Measurements from ENCODE around the gene ZNF527. TPM values are rescaled to one million over a fixed set of nuclear protein-coding genes. Genes with fewer than 3 reads are reported as not detected.
"Not testable (repeated sequence)": the region's sequence is repeated elsewhere in the genome, so short reads cannot be mapped to it uniquely, and the experiment has no call there.

Gene ZNF527
- total and polyA plus RNA-seq, 2 donors: 4.0 to 4.9 TPM

DNA sequence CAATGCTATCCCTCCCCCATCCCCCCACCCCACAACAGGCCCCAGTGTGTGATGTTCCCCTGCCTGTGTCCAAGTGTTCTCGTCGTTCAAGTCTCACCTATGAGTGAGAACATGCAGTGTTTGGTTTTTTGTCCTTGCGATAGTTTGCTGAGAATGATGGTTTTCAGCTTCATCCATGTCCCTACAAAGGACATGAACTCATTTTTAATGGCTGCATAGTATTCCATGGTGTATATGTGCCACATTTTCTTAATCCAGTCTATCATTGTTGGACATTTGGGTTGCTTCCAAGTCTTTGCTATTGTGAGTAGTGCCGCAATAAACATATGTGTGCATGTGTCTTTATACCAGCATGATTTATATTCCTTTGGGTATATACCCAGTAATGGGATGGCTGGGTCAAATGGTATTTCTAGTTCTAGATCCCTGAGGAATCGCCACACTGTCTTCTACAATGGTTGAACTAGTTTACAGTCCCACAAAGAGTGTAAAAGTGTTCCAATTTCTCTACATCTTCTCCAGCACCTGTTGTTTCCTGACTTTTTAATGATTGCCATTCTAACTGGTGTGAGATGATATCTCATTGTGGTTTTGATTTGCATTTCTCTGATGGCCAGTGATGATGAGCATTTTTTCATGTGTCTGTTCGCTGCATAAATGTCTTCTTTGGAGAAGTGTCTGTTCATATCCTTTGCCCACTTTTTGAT, 35.4 kb downstream of the ZNF527 start:
- not testable (repeated sequence) for H3K4me3 ChIP-seq (ENCODE audit: low read length in 2 of 2); H3K27me3 ChIP-seq (ENCODE audit: control insufficient read depth in 2 of 2, insufficient read depth in 1 of 2, low read length in 1 of 2); DNase-seq (ENCODE audit: low read depth in 6 of 9, low spot score in 9 of 9); H3K4me1 ChIP-seq (ENCODE audit: control insufficient read depth in 2 of 2, insufficient read depth in 2 of 2, low read length in 2 of 2); H3K27ac ChIP-seq (ENCODE audit: low read depth in 1 of 2, low read length in 1 of 2); H3K36me3 ChIP-seq (ENCODE audit: control insufficient read depth in 2 of 2, insufficient read depth in 2 of 2, low read length in 1 of 2)
- peaks cover 6 to 20% of the 10 kb centered on the region in 2 donors for H3K9me3 ChIP-seq (ENCODE audit: control insufficient read depth in 2 of 2, insufficient read depth in 1 of 2, low read length in 1 of 2)
- WGBS: 91% methylated on average over 6 of the region's 6 CpGs

DNA sequence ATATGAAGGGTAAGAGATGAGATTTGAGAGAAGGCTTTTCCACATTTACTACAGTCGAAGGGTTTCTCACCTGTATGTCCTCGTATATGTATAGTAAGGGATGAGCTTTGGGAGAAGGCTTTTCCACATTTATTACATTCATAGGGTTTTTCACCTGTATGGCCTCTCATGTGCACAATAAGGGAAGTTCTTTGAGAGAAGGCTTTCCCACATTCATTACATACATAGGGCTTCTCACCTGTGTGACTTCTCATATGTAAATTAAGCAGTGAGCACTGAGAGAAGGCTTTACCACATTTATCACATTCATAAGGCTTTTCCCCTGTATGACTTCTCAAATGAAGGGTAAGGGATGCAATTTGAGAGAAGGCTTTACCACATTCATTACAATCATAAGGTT, 41.8 kb downstream of the ZNF527 start:
- 95% methylated on average over 2 of the region's 2 CpGs for WGBS
- H3K9me3 ChIP-seq (ENCODE audit: control insufficient read depth in 2 of 2, insufficient read depth in 1 of 2, low read length in 1 of 2): peaks cover 5 to 8% of the 10 kb centered on the region in 2 donors

DNA sequence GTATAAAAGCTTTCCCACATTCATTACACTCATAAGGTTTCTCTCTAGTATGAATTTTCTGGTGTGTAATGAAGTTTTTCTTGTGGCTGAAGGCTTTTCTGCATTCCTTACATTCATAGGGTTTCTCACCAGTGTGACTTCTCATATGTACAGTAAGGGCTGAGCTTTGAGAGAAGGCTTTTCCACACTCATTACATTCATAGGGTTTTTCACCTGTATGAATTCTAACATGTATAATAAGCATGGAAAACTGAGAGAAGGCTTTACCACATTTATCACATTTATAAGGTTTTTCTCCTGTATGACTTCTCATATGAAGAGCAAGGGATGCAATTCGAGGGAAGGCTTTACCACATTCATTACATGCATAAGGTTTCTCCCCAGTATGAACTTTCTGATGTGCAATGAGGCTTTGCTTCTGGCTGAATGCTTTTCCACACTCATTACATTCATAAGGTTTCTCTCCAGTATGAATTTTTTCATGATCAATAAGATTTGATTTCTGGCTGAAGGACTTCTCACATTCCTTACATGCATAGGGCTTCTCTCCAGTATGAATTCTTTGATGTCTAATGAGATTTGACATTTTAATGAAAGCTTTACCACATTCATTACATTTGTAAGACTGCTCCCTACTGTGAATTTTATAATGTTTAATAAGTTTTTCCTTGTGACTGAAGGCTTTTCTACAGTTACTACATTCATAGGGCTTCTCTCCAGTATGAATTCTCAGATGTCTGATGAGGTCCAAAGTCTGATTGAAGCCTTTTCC, 42.6 kb downstream of the ZNF527 start:
- Histone ChIP-seq H3K36me3 (ENCODE audit: control insufficient read depth in 2 of 2, insufficient read depth in 2 of 2, low read length in 1 of 2) (peaks cover 0 to 10% of the 10 kb centered on the region in 2 donors), H3K27me3 (ENCODE audit: control insufficient read depth in 2 of 2, insufficient read depth in 1 of 2, low read length in 1 of 2) (no peaks in the 10 kb centered on the region), H3K9me3 (ENCODE audit: control insufficient read depth in 2 of 2, insufficient read depth in 1 of 2, low read length in 1 of 2) (peaks cover 5 to 11% of the 10 kb centered on the region in 2 donors), H3K27ac (ENCODE audit: low read depth in 1 of 2, low read length in 1 of 2) (no peak overlapping the region), H3K4me3 (ENCODE audit: low read length in 2 of 2) (no peak overlapping the region), H3K4me1 (ENCODE audit: control insufficient read depth in 2 of 2, insufficient read depth in 2 of 2, low read length in 2 of 2) (no peaks in the 10 kb centered on the region)
- 98% methylated on average over 1 of the region's 1 CpG for WGBS
- DNase-seq (ENCODE audit: low read depth in 6 of 9, low spot score in 9 of 9): no peak

More for the DNA sequence above, 41.8 kb downstream of the ZNF527 start:
- peaks cover 0 to 10% of the 10 kb centered on the region in 2 donors for H3K36me3 ChIP-seq (ENCODE audit: control insufficient read depth in 2 of 2, insufficient read depth in 2 of 2, low read length in 1 of 2)
- no peak overlapping the region for H3K4me3 ChIP-seq (ENCODE audit: low read length in 2 of 2)
- no peak for DNase-seq (ENCODE audit: low read depth in 6 of 9, low spot score in 9 of 9)
- no peak overlapping the region for H3K27ac ChIP-seq (ENCODE audit: low read depth in 1 of 2, low read length in 1 of 2)
- no peaks in the 10 kb centered on the region for H3K27me3 ChIP-seq (ENCODE audit: control insufficient read depth in 2 of 2, insufficient read depth in 1 of 2, low read length in 1 of 2)
- no peaks in the 10 kb centered on the region for H3K4me1 ChIP-seq (ENCODE audit: control insufficient read depth in 2 of 2, insufficient read depth in 2 of 2, low read length in 2 of 2)

Other genes starting within 250 kb of the ZNF527 start
- 19.1 TPM for gene ZNF585A, start 198.4 kb upstream of the ZNF527 start, total RNA-seq
- gene ZNF585A, start 198.4 kb upstream of the ZNF527 start, polyA plus RNA-seq: 30.7 TPM
- gene ZNF585B, start 160.6 kb upstream of the ZNF527 start, total RNA-seq: 12.0 TPM
- gene ZNF585B, start 160.6 kb upstream of the ZNF527 start, polyA plus RNA-seq: 11.3 TPM
- 7.1 TPM for gene ZNF383, start 152.9 kb upstream of the ZNF527 start, total RNA-seq
- 11.7 TPM for gene ZNF383, start 152.9 kb upstream of the ZNF527 start, polyA plus RNA-seq
- 7.8 TPM for gene ZNF569, start 96.3 kb downstream of the ZNF527 start, total RNA-seq
- gene ZNF569, start 96.3 kb downstream of the ZNF527 start, polyA plus RNA-seq: 6.8 TPM
- 6.2 TPM for gene ZNF570, start 98.3 kb downstream of the ZNF527 start, total RNA-seq
- gene ZNF570, start 98.3 kb downstream of the ZNF527 start, polyA plus RNA-seq: 3.9 TPM
- gene ZNF793, start 135.8 kb downstream of the ZNF527 start, total RNA-seq: 2.5 TPM
- 3.8 TPM for gene ZNF793, start 135.8 kb downstream of the ZNF527 start, polyA plus RNA-seq
- 5.2 TPM for gene ZNF571, start 223.7 kb downstream of the ZNF527 start, total RNA-seq
- gene ZNF571, start 223.7 kb downstream of the ZNF527 start, polyA plus RNA-seq: 5.2 TPM
- 2.5 TPM for gene ZNF540, start 223.8 kb downstream of the ZNF527 start, total RNA-seq
- 7.5 TPM for gene ZNF540, start 223.8 kb downstream of the ZNF527 start, polyA plus RNA-seq